Esophagus muscularis mucosa (tissue), 4 donors: Measurements from ENCODE around the gene SPANXN3. TPM values are rescaled to one million over a fixed set of nuclear protein-coding genes. Genes with fewer than 3 reads are reported as not detected.
A peak's percentile ranks its signal among the peaks of the same experiment; 100 is the strongest.
"Not testable (repeated sequence)": the region's sequence is repeated elsewhere in the genome, so short reads cannot be mapped to it uniquely, and the experiment has no call there.

Experiments used
- DNase-seq: peaks from one replicate; pipeline ENCODE4 v3.0.0-alpha.2; 2017; ENCODE audit errors: extremely low spot score
- H3K27ac ChIP-seq, 4 donors: fragments of 200-600 bp; sonication (generic); replicated peaks in 1 of 4; 1 replicate in 3 of 4; 2 replicates in 1 of 4; pipeline ENCODE4 v1.5.1; 2016 to 2019; ENCODE audit warnings: mild to moderate bottlenecking in 1 of 4
- H3K27me3 ChIP-seq, 4 donors: fragments of 200-600 bp; sonication (generic); one replicate each; pipeline versions ENCODE4 v1.5.1 to v1.6.0; 2016 to 2019
- H3K36me3 ChIP-seq, 4 donors: fragments of 200-600 bp; sonication (generic); one replicate each; pipeline ENCODE4 v1.5.1; 2016 to 2019
- H3K4me1 ChIP-seq, 4 donors: fragments of 200-600 bp; sonication (generic); one replicate each; pipeline ENCODE4 v1.5.1; 2016 to 2019
- H3K4me3 ChIP-seq, 4 donors: fragments of 200-600 bp; sonication (generic); 1 replicate in 2 of 4; 2 replicates in 2 of 4; pipeline ENCODE4 v1.5.1; 2016 to 2019; ENCODE audit warnings: mild to moderate bottlenecking in 4 of 4, moderate library complexity in 1 of 4
- H3K9me3 ChIP-seq, 4 donors: fragments of 200-600 bp; sonication (generic); 1 replicate in 3 of 4; 2 replicates in 1 of 4; pipeline ENCODE4 v1.5.1; 2016 to 2019
- CTCF ChIP-seq, 3 experiments: fragments of 200-600 bp in 2 of 3; fragments of 450-650 bp in 1 of 3; sonication (generic) in 2 of 3; IDR thresholded peaks; one replicate each; pipeline ENCODE4 v1.5.1; 2017 to 2019; ENCODE audit warnings: antibody characterized with exemption in 3 of 3, mild to moderate bottlenecking in 2 of 3, moderate library complexity in 1 of 3
- EP300 ChIP-seq: sonication (generic); formaldehyde crosslinking; IDR thresholded peaks from one replicate; pipeline ENCODE4 v1.6.1; 2017; ENCODE audit warnings: antibody characterized with exemption
- POLR2A ChIP-seq: fragments of 450-650 bp; IDR thresholded peaks from one replicate; pipeline ENCODE4 v1.6.1; 2017; ENCODE audit warnings: antibody characterized with exemption, moderate library complexity, mild to moderate bottlenecking, low read depth
- POLR2AphosphoS5 ChIP-seq, 2 donors: sonication (generic); formaldehyde crosslinking; IDR thresholded peaks; one replicate each; pipeline ENCODE4 v1.6.1; 2017; ENCODE audit warnings: antibody characterized with exemption in 2 of 2
- WGBS: methylation state at CpG from one replicate; pipeline ENCODE4 v1.1.5; 2018; 5-methylcytosine and 5-hydroxymethylcytosine counted together
- intact Hi-C: fragments of 100-400 bp; cut with DNase I; formaldehyde crosslinking; loops from one replicate; pipeline ENCODE4 v1.15.1; 2023
- total RNA-seq, 4 donors: library from RNA; depleted of rRNA; stranded (reverse); fragments of >200 nt; gene quantifications; one replicate each; pipeline versions ENCODE4 v1.1.0 to v1.2.1, GENCODE V29; 2016

SPANXN3 gene
- not detected for total RNA-seq

- H3K36me3 ChIP-seq, H3K27ac ChIP-seq, H3K4me1 ChIP-seq, H3K9me3 ChIP-seq, H3K27me3 ChIP-seq, H3K4me3 ChIP-seq, DNase-seq, intact Hi-C loops: not testable (repeated sequence)
- WGBS, result 60% methylated on average over 1 of the region's 5 CpGs
These were observed at the start of gene SPANXN3 for GRCh38 chrX:143517375-143517774. TSS of gene SPANXN3 (minus strand) at chrX:143517475. CDS start at chrX:143517391, 84 bp downstream.

- peak; percentile 17 for DNase-seq
- no peaks in the 10 kb centered on the region for H3K9me3 ChIP-seq
- no peak overlapping the region for H3K27ac ChIP-seq
- WGBS, result 78% methylated on average over 2 of the region's 3 CpGs
- H3K27me3 ChIP-seq, result no peaks in the 10 kb centered on the region
- H3K4me1 ChIP-seq, result no peaks in the 10 kb centered on the region
- TF ChIP-seq POLR2A, result no peak
- no peak for TF ChIP-seq EP300
- TF ChIP-seq POLR2AphosphoS5 (IDR thresholded peaks at IDR 0.05), result no peak
- TF ChIP-seq CTCF (IDR thresholded peaks at IDR 0.05), result no peak
- H3K36me3 ChIP-seq, result no peaks in the 10 kb centered on the region
- no peak overlapping the region for H3K4me3 ChIP-seq
- intact Hi-C loops, result no loop called here
These were observed 18.9 kb upstream of the SPANXN3 start for GRCh38 chrX:143536176-143536575.

DNA sequence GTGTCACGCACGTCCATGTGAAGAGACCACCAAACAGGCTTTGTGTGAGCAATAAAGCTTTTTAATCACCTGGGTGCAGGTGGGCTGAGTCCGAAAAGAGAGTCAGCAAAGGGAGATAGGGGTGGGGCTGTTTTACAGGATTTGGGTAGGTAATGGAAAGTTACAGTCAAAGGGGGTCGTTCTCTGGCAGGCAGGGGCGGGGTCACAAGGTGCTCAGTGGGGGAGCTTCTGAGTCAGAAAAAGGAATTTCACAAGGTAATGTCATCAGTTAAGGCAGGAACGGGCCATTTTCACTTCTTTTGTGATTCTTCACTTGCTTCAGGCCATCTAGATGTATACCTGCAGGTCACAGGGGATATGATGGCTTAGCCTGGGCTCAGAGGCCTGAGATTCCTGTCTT, 15.1 kb downstream of the SPANXN3 start:
- H3K27me3 ChIP-seq, DNase-seq, intact Hi-C loops, H3K27ac ChIP-seq, H3K9me3 ChIP-seq, H3K4me3 ChIP-seq, H3K4me1 ChIP-seq, H3K36me3 ChIP-seq: not testable (repeated sequence)
- WGBS, result 63% methylated on average over 6 of the region's 6 CpGs

- DNase-seq, result no peak
- 65% methylated on average over 3 of the region's 3 CpGs for WGBS
- no peaks in the 10 kb centered on the region for H3K27me3 ChIP-seq
- H3K9me3 ChIP-seq, result no peaks in the 10 kb centered on the region
- TF ChIP-seq POLR2AphosphoS5 (IDR thresholded peaks at IDR 0.05), result no peak
- TF ChIP-seq CTCF (IDR thresholded peaks at IDR 0.05), result no peak
- no peak for TF ChIP-seq POLR2A
- TF ChIP-seq EP300, result no peak
- no peaks in the 10 kb centered on the region for H3K36me3 ChIP-seq
- no peak overlapping the region for H3K27ac ChIP-seq
- intact Hi-C loops, result no loop called here
- no peaks in the 10 kb centered on the region for H3K4me1 ChIP-seq
- H3K4me3 ChIP-seq, result no peak overlapping the region
These were observed 16.5 kb downstream of the SPANXN3 start for GRCh38 chrX:143500751-143501150.

- Histone ChIP-seq H3K27ac (no peak overlapping the region), H3K36me3 (no peaks in the 10 kb centered on the region), H3K4me3 (no peak overlapping the region), H3K4me1 (no peaks in the 10 kb centered on the region), H3K27me3 (no peaks in the 10 kb centered on the region), H3K9me3 (no peaks in the 10 kb centered on the region)
- no peak for DNase-seq
- TF ChIP-seq POLR2AphosphoS5 (IDR thresholded peaks at IDR 0.05), result no peak
- TF ChIP-seq POLR2A, result no peak
- no peak for TF ChIP-seq CTCF (IDR thresholded peaks at IDR 0.05)
- TF ChIP-seq EP300, result no peak
- intact Hi-C loops, result no loop called here
- WGBS, result 67% methylated on average over 8 of the region's 8 CpGs
These were observed 31.2 kb downstream of the SPANXN3 start for GRCh38 chrX:143486105-143486504.

GRCh38 chrX:143476751-143477150, 40.5 kb downstream of the SPANXN3 start:
- Histone ChIP-seq H3K27me3 (no peaks in the 10 kb centered on the region), H3K36me3 (no peaks in the 10 kb centered on the region), H3K9me3 (no peaks in the 10 kb centered on the region), H3K27ac (no peak overlapping the region), H3K4me3 (no peak overlapping the region), H3K4me1 (no peaks in the 10 kb centered on the region)
- intact Hi-C loops, result no loop called here
- TF ChIP-seq CTCF (IDR thresholded peaks at IDR 0.05) (no peak), POLR2AphosphoS5 (IDR thresholded peaks at IDR 0.05) (no peak), POLR2A (no peak), EP300 (no peak)
- no peak for DNase-seq
- 65% methylated on average over 4 of the region's 4 CpGs for WGBS
